Keratinocyte (primary cell): Measurements from ENCODE around the gene ARTN. TPM values are rescaled to one million over a fixed set of nuclear protein-coding genes. Genes with fewer than 3 reads are reported as not detected.

Experiments
- DNase-seq: peaks from one replicate; pipeline ENCODE4 v3.0.0-alpha.2; 2011; ENCODE audit warnings: low read depth, missing footprints, low spot score
- FAIRE-seq: peaks from 2 replicates; lab custom pipeline; 2011; peaks lifted over from hg19 to GRCh38; lab: Jason Lieb, UNC
- H2AFZ ChIP-seq: 2 replicates; pipeline ENCODE4 v1.6.0; 2012; ENCODE audit warnings: low read length, control low read depth, inconsistent platforms; ENCODE audit not compliant: control insufficient read depth
- H3K27ac ChIP-seq: 2 replicates; pipeline ENCODE4 v1.5.1; 2011; ENCODE audit warnings: low read length; ENCODE audit not compliant: control insufficient read depth, insufficient read depth
- H3K27me3 ChIP-seq: 3 replicates; pipeline ENCODE4 v1.6.0; 2011; ENCODE audit warnings: low read length; ENCODE audit not compliant: control insufficient read depth, insufficient read depth; ENCODE audit errors: extremely low read depth
- H3K36me3 ChIP-seq, 2 experiments: 2 replicates in 1 of 2; 3 replicates in 1 of 2; pipeline ENCODE4 v1.5.1; 2011; ENCODE audit warnings: low read length in 2 of 2, mild to moderate bottlenecking in 1 of 2; ENCODE audit not compliant: control insufficient read depth in 2 of 2, insufficient read depth in 2 of 2; ENCODE audit errors: extremely low read depth in 1 of 2
- H3K4me1 ChIP-seq: 3 replicates; pipeline ENCODE4 v1.5.1; 2011; ENCODE audit warnings: low read length; ENCODE audit not compliant: control insufficient read depth, insufficient read depth; ENCODE audit errors: extremely low read depth
- H3K4me2 ChIP-seq: 3 replicates; pipeline ENCODE4 v1.6.0; 2011; ENCODE audit warnings: low read depth, low read length; ENCODE audit not compliant: control insufficient read depth, insufficient read depth; ENCODE audit errors: extremely low read depth
- H3K4me3 ChIP-seq, 3 experiments: fragments of 200-600 bp in 1 of 3; sonication (generic) in 1 of 3; 2 replicates in 2 of 3; 3 replicates in 1 of 3; pipeline ENCODE4 v1.5.1; 2011 to 2016; ENCODE audit warnings: low read length in 3 of 3, mild to moderate bottlenecking in 3 of 3, control low read depth in 2 of 3, inconsistent platforms in 1 of 3, low read depth in 1 of 3, mixed read lengths in 1 of 3, mixed run types in 1 of 3, moderate library complexity in 1 of 3; ENCODE audit not compliant: control insufficient read depth in 2 of 3, insufficient read depth in 2 of 3; ENCODE audit errors: extremely low read depth in 1 of 3
- H3K79me2 ChIP-seq: 2 replicates; pipeline ENCODE4 v1.6.0; 2012; ENCODE audit warnings: low read length; ENCODE audit not compliant: control insufficient read depth, insufficient read depth
- H3K9ac ChIP-seq: 3 replicates; pipeline ENCODE4 v1.6.0; 2011; ENCODE audit warnings: low read length; ENCODE audit not compliant: control insufficient read depth, insufficient read depth; ENCODE audit errors: extremely low read depth
- H3K9me1 ChIP-seq: 3 replicates; pipeline ENCODE4 v1.6.0; 2011; ENCODE audit warnings: low read length; ENCODE audit not compliant: control insufficient read depth, insufficient read depth; ENCODE audit errors: extremely low read depth
- H3K9me3 ChIP-seq: 2 replicates; pipeline ENCODE4 v1.5.1; 2012; ENCODE audit warnings: low read depth, low read length; ENCODE audit not compliant: control insufficient read depth
- H4K20me1 ChIP-seq: 3 replicates; pipeline ENCODE4 v1.6.0; 2011; ENCODE audit warnings: low read length; ENCODE audit not compliant: control insufficient read depth, insufficient read depth; ENCODE audit errors: extremely low read depth
- EZH2 ChIP-seq: IDR thresholded peaks from one replicate; pipeline ENCODE4 v1.6.1; 2012; ENCODE audit warnings: inconsistent platforms, mild to moderate bottlenecking, low read length, moderate library complexity
- dilution Hi-C: fragments of 300-500 bp; cut with MboI; formaldehyde crosslinking; loops from one replicate; pipeline ENCODE4 v1.7.0; 2020; ENCODE audit warnings: low sequenced_read_pairs; ENCODE audit not compliant: extremely low pct_ligation_motif_present
- polyA plus RNA-seq, 5 experiments: library from polyadenylated mRNA; depleted of rRNA in 3 of 5; stranded (reverse) in 3 of 5; stranded (forward) in 1 of 5; unstranded in 1 of 5; fragments of >200 nt; gene quantifications; 1 replicate in 1 of 5; 2 replicates in 3 of 5; 3 replicates in 1 of 5; pipeline versions ENCODE4 v1.2.1 to v1.2.3, GENCODE V29; 2011 to 2012; ENCODE audit warnings: missing spikeins in 2 of 5, low read depth in 1 of 5, low replicate concordance in 1 of 5
- TF ChIP-seq, protein P1 (sequence below), 3 experiments: IDR thresholded peaks in 1 of 3; conservative IDR thresholded peaks in 1 of 3; optimal IDR thresholded peaks in 1 of 3; 2 replicates in 2 of 3; 3 replicates in 1 of 3; pipeline versions ENCODE3 to v1.5.1; 2011; ENCODE audit warnings: low read length in 3 of 3, mild to moderate bottlenecking in 3 of 3, moderate library complexity in 2 of 3, control low read depth in 1 of 3, inconsistent platforms in 1 of 3; ENCODE audit not compliant: insufficient read depth in 2 of 3; ENCODE audit errors: extremely low read depth in 1 of 3

Gene ARTN
- polyA plus RNA-seq, 1 donor (not counting 4 experiments of a cell fraction or from before 2014, with no cell fraction given) = 27.2 TPM

DNA sequence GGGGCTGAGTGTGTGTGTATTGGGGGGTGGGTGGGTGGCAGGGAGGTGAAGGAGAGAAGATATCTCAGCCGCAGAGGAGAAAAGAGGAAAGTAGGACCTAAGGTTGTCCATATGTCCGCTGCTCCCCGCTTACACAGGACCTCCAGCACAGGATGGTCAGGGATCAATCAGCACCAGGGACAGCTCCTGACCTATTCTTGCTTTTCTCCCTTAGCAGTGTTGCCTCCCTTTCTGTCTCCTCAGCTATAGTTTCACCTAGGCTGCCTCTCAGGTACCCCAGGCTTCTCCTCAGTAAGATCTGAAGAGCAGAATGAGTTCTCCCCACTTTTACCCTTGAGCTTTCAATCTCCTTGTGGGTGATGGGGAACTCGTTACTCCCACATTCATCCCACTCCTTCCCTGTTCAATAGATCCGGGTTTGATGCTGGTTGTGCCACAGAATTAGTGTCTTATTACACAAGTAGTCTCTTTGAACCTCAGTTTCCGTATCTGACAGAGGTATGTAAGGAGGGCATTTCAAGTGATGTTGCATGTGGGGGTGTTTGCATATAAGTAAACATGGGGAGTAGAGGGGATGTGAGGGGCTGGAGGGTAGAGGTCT, 34.8 kb downstream of the ARTN start:
- H3K36me3 ChIP-seq = peaks cover 27 to 30% of the 10 kb centered on the region in 2 experiments
- H3K79me2 ChIP-seq = peaks cover 17% of the 10 kb centered on the region
- H3K27ac ChIP-seq = no peak overlapping the region
- H3K4me2 ChIP-seq = no peak overlapping the region
- FAIRE-seq (no peak), DNase-seq (no peak)
- no peak overlapping the region for H3K4me3 ChIP-seq
- H3K9ac ChIP-seq = no peak overlapping the region
- H3K9me3 ChIP-seq = no peaks in the 10 kb centered on the region
- no peaks in the 10 kb centered on the region for H4K20me1 ChIP-seq
- no peaks in the 10 kb centered on the region for H3K27me3 ChIP-seq
- H3K9me1 ChIP-seq = peaks cover 5% of the 10 kb centered on the region
- H2AFZ ChIP-seq = no peak overlapping the region
- dilution Hi-C loops = no loop called here
- peaks cover 11% of the 10 kb centered on the region for H3K4me1 ChIP-seq
- TF ChIP-seq, protein P1, sequence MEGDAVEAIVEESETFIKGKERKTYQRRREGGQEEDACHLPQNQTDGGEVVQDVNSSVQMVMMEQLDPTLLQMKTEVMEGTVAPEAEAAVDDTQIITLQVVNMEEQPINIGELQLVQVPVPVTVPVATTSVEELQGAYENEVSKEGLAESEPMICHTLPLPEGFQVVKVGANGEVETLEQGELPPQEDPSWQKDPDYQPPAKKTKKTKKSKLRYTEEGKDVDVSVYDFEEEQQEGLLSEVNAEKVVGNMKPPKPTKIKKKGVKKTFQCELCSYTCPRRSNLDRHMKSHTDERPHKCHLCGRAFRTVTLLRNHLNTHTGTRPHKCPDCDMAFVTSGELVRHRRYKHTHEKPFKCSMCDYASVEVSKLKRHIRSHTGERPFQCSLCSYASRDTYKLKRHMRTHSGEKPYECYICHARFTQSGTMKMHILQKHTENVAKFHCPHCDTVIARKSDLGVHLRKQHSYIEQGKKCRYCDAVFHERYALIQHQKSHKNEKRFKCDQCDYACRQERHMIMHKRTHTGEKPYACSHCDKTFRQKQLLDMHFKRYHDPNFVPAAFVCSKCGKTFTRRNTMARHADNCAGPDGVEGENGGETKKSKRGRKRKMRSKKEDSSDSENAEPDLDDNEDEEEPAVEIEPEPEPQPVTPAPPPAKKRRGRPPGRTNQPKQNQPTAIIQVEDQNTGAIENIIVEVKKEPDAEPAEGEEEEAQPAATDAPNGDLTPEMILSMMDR (optimal IDR thresholded peaks at IDR 0.05 in 1 of 3, IDR thresholded peaks at IDR 0.05 in 1 of 3, conservative IDR thresholded peaks at IDR 0.05 in 1 of 3; ENCODE audit: extremely low read depth in 1 of 3, insufficient read depth in 2 of 3, low read length in 3 of 3) = no peak
- TF ChIP-seq EZH2 = no peak

DNA sequence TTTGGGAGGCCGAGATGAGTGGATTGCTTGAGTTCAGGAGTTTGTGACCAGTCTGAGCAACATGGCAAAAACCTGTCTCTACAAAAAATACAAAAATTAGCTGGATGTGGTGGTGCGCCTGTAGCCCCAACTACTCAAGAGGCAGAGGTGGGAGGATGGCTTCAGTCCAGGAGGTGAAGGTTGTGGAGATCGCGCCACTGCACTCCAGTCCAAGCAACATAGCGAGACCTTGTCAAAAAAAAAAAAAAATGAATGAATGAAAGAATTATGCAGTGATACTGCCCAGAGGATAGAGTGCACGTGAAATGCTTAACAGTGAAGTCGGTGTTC, 35.8 kb downstream of the ARTN start:
- H3K36me3 ChIP-seq = peaks cover 22 to 30% of the 10 kb centered on the region in 2 experiments
- H3K79me2 ChIP-seq = peaks cover 17% of the 10 kb centered on the region
- no peak overlapping the region for H3K4me3 ChIP-seq
- H4K20me1 ChIP-seq = no peaks in the 10 kb centered on the region
- no peak for TF ChIP-seq EZH2
- TF ChIP-seq, protein P1 (optimal IDR thresholded peaks at IDR 0.05 in 1 of 3, IDR thresholded peaks at IDR 0.05 in 1 of 3, conservative IDR thresholded peaks at IDR 0.05 in 1 of 3; ENCODE audit: extremely low read depth in 1 of 3, insufficient read depth in 2 of 3, low read length in 3 of 3) = no peak
- peaks cover 16% of the 10 kb centered on the region for H3K4me1 ChIP-seq
- DNase-seq (no peak), FAIRE-seq (no peak)
- no peaks in the 10 kb centered on the region for H3K27me3 ChIP-seq
- no peak overlapping the region for H2AFZ ChIP-seq
- no peak overlapping the region for H3K9ac ChIP-seq
- no peaks in the 10 kb centered on the region for H3K9me3 ChIP-seq
- H3K4me2 ChIP-seq = peak overlapping the region; percentile 45
- peaks cover 5% of the 10 kb centered on the region for H3K9me1 ChIP-seq
- dilution Hi-C loops = no loop called here
- H3K27ac ChIP-seq = no peak overlapping the region
